Stimulated activated CD8-positive, alpha-beta memory T cell treated with anti-CD3 and anti-CD28 coated beads, Interleukin-15, amount 100 ng/mL, for 24 hours (primary cell): ENCODE results near the gene CTNNA2.

ENCODE experiments used
- DNase-seq: peaks from one replicate; pipeline ENCODE4 v3.0.0-alpha.2; 2020; ENCODE audit warnings: low read depth

CTNNA2 gene

GRCh38 chr2:79857888-79858287 is 345.0 kb downstream of the CTNNA2 start:
- DNase-seq, result no peak

- no peak for DNase-seq
Observed at GRCh38 chr2:79860228-79861058, 347.6 kb downstream of the CTNNA2 start.

- no peak for DNase-seq
Observed at GRCh38 chr2:79861059-79861374, 348.2 kb downstream of the CTNNA2 start.

DNA sequence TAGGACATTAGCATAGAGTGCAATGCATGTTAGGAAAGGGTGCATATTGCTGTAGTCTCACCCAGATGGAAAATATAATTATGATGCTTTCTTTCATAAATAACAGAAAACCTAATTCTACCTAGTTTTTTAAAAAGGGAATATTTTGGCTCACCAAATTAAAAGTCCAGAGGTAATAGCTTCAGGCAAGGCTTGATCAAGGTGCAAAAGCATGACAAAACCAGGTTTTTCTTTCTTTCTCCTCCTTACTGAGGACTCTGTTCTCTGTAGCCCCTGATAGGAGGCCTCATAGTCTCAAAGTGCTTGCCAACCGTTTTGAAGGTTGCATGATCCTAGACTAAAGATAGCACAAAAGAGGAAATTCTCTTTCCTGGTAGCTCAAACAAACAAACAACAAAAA is 349.9 kb downstream of the CTNNA2 start:
- no peak for DNase-seq

DNA sequence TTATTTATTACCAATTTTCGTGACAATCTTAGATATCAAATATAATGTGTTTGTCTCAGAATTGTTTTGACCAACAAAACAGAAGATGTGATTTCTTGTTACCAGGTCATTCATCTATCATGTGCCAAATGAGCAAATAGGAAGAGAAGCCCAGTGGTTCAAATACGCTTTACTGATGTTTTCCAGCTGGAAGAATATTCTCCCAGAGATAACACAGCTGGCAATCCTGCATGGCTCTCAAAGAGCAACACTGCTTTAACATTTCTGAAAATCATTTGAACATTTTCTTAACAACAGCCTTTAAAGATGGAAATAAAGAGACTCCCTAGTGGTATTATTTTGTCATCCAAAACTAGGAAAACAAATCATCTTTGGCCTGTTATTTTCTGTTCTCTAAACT is 359.8 kb downstream of the CTNNA2 start:
- no peak for DNase-seq

GRCh38 chr2:79874015-79874414 is 361.2 kb downstream of the CTNNA2 start:
- DNase-seq, result no peak

DNA sequence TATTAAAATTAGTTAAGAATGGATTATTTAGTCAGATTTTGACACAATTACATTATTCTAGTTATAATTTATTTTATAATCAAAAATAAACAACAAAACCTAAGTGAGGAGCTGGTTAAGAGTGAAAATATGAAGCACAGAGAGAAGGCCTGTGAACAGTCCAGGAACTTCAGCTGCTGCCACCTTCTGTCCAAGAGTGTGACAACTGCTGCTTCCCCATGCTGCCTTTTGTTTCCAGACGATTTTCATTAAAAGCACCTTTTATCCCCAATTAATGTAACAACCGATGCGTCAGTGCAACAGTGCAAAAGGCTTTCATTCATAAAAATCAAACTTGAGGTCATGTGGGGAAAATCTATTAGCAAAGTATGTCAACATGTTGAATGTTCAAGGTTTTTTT is 363.6 kb downstream of the CTNNA2 start:
- DNase-seq, result no peak

DNA sequence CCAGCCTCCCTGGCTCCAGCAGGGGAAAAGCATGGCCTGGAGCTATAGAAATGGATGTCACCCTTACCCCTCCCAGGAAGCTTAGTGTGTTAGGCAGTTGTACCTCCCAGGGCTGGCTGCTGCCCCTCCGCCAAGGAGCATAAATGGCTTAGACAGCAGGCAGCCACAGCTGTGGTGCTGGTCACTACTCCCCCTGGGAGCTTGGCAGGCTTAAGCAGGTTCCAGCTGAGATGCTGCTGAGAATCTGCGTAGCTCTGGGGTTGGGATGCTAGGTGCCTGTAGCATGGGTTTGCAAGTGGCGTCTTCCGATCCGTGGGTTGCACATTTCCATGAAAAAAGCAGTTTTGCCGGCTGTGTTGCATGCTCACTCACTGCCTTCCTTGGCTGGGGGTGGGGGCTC is 369.7 kb downstream of the CTNNA2 start:
- DNase-seq, result no peak

DNA sequence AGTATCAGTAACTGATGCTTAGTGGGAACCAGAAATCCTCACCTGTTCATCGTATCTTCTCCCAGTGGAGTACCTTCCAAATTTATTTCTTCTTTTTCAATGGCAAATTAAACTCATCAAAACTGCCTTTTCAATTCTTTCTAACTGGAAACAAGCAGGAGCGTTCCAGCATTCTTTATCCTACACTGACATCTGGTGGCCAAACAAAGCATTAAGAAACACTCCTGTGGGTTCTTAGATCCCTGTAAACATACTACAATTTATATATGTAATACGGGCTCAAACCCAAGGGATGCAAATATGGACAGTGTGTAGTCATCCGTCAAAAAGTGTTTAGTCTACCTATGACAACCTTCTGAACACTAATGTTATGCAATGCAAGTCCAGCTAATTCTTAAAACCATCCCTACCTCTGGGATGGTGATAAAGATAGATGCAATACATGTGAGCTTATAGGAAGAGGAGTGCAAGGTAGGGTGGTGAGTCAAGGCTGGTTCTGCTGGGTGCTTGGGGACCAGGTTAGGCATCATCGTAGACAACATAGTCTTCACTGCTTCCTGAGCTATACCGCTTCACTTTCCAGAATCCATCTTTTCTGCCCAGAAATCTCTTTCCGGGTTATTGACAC is 375.0 kb downstream of the CTNNA2 start:
- no peak for DNase-seq

- no peak for DNase-seq
Observed at GRCh38 chr2:79892123-79892522, 379.3 kb downstream of the CTNNA2 start.

GRCh38 chr2:79899196-79899595 is 386.3 kb downstream of the CTNNA2 start:
- DNase-seq, result no peak

DNA sequence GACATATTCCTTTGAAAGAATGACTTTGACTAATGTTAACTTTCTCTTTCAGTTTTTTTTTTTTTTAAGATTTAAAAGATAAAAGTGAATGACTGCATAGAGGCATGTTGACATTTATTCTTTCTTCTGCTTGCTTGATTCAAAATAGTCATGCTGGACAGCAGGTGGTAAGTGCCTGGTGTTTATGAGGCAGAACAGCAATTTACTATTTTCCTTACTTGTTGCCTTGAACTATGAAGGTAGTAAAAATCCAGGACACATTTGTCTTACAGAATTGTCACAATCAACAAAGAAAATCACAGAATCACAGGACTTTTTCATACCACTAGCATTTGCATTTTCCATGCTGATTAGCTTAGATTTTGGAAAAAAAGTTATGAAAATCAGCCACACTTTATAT is 388.3 kb downstream of the CTNNA2 start:
- DNase-seq, result no peak

DNA sequence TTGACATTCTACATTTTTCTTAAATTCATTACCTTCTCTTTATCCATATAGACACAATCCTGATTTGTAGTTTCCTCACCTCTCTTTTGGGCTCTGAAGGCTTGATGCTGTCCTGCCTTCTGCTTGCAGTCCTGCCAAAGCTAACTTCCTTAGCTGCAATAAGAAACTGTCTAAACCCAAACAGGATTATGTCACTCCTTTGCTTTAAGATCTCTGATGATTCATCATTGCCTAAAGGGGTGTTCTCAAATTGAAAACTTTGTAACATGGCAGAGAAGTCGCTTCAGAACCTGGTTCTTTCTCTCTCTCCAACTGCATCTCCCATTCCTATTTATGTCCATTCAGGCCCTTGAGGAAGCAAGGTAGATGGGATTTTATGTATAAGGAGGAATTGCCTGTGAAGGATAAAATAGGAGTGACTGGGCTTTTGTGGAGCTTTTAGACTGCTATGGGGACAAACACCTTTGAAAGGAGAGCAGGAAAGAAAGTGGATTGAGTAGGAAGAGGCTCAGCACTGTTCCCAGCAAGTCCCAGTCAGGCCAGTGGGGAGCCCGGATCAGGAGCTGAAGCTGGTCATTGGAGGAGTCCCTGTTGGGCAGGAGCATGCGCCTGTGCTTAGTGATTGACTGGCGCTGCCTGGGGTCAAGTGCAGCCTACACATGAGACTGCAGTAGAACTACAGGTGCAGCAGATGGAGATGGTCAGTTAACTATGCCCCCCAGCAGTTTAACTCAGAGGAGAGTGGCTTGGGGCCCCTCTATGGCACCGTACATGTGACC is 390.6 kb downstream of the CTNNA2 start:
- DNase-seq, result no peak

GRCh38 chr2:79906139-79906890 is 393.5 kb downstream of the CTNNA2 start:
- no peak for DNase-seq

GRCh38 chr2:79909521-79909920 is 396.7 kb downstream of the CTNNA2 start:
- no peak for DNase-seq

- no peak for DNase-seq
Observed at GRCh38 chr2:79910643-79911042, 397.8 kb downstream of the CTNNA2 start.

DNA sequence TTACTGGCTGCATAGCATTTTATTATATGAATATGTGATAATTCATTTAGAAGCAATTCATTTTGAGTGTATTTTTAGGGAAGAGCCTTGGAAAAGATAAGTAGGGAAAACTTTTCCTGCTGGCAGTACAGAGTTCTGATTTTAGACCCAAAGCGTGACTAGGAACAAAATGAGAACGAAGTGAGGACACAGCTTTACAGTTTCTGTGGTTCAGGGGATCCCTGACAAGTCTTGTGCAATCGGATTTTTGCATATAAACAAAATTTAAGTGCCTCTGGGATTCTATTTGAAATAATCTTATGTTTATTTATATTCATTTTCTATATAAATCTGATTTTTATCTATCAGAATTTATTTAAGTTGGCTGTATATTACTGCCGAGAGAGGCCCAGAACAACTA is 402.6 kb downstream of the CTNNA2 start:
- no peak for DNase-seq

DNA sequence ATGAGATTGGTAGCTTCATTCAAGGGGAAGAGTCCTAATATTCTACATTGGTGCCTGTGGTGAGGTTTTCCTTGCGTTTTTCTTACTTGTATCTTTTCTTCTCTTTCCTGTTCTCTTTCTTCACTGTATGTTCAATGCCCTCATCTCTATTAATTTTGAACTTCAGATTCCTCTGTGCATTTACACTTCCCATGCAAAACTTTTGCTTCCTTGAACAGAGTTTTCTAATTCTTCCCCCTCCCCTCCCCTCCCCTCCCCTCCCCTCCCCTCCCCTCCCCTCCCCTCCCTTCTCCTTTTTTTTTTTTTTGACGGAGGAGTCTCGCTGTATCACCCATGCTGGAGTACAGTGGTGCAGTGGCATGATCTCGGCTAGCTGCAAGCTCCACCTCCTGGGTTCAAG is 403.4 kb downstream of the CTNNA2 start:
- DNase-seq, result no peak

- no peak for DNase-seq
Observed at GRCh38 chr2:79920512-79921076, 407.7 kb downstream of the CTNNA2 start.

DNA sequence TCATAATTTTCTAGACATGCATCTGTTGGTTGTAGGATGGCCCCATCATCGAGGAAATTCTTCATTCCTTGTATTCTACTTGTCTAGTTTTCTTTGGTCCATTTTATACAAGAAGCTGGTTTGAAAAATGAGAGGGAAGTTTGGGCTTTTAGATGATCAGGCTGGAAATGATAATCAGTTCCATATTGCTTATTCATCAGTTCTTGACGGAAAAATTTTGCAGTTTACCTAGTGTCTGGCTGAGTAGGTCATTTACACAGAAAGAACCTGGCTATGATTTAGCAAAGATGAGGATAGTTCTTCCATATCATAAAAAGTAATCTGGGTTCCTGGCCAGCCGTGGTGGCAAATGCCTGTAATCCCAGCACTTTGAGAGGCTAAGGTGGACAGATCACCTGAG is 416.8 kb downstream of the CTNNA2 start:
- DNase-seq, result no peak

DNA sequence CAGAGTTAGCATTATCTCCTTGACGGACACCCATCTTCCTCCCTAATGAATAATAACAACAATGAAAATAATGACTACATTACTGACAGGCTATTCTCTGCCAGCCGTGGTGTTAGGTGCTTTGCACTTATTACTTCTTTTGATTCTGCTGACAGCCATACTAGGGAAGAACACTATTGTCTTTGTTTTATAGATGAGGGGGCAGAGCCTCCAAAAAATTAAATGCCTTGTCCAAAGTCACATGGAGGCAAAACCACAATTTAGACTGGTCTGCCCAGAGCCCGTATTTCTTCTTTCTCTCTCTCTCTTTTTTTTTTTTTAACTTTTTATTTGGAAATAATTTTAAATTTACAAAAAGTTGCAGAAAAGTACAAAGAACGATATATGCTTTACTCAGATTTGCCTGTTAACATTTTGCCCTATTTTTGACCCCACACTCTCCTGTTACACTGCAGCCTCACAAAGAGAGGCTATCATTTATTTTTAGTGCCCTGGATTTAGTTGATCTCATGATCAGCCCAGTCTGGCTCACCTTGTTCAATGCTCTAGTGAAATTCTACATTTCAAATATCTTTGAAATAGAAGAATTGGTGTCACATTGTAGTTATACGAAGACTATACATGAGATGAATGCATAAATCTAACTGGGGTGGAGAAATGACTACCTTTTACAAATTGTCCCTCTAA is 422.3 kb downstream of the CTNNA2 start:
- DNase-seq, result no peak
